Measurements from ENCODE around the gene LAD1. TPM values are rescaled to one million over a fixed set of nuclear protein-coding genes. Genes with fewer than 3 reads are reported as not detected.

LAD1 gene
- total RNA-seq, 1 donor from 2014 or later, result 91.8 TPM

DNA sequence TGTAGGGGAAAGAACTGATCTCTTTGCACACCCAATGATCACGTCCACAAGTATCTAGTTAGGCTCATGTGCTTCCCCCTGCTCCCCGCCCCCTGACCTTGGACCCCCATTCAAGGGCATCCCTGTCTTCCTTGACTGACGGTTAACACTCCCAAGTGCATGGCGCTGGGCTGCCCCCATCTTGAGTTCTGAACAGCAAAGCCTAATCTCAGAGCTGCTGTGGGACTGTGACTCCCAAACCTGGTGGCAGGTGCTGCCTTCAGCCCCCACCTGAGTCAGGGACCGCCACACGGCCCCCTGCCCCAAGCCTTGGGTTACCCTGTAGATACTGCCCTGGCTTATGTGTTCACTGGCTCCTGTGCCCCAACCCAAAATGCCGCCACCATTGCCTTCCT is 21.5 kb upstream of the LAD1 start:
- Histone ChIP-seq H3K4me1 (no peaks in the 10 kb centered on the region), H3K9me3 (no peaks in the 10 kb centered on the region), H3K36me3 (no peaks in the 10 kb centered on the region), H3K4me3 (no peak overlapping the region), H3K27me3 (no peaks in the 10 kb centered on the region), H3K27ac (no peak overlapping the region)
- DNase-seq (ENCODE audit: extremely low spot score in 2 of 2), result no peak
- intact Hi-C loops (cut with DNase I), result no loop called here
- TF ChIP-seq, protein P1, sequence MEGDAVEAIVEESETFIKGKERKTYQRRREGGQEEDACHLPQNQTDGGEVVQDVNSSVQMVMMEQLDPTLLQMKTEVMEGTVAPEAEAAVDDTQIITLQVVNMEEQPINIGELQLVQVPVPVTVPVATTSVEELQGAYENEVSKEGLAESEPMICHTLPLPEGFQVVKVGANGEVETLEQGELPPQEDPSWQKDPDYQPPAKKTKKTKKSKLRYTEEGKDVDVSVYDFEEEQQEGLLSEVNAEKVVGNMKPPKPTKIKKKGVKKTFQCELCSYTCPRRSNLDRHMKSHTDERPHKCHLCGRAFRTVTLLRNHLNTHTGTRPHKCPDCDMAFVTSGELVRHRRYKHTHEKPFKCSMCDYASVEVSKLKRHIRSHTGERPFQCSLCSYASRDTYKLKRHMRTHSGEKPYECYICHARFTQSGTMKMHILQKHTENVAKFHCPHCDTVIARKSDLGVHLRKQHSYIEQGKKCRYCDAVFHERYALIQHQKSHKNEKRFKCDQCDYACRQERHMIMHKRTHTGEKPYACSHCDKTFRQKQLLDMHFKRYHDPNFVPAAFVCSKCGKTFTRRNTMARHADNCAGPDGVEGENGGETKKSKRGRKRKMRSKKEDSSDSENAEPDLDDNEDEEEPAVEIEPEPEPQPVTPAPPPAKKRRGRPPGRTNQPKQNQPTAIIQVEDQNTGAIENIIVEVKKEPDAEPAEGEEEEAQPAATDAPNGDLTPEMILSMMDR (IDR thresholded peaks at IDR 0.05), result no peak
- TF ChIP-seq POLR2A (IDR thresholded peaks at IDR 0.05) (no peak), POLR2AphosphoS5 (IDR thresholded peaks at IDR 0.05; ENCODE audit: insufficient read depth in 1 of 2, low read depth in 1 of 2) (no peak)

DNA sequence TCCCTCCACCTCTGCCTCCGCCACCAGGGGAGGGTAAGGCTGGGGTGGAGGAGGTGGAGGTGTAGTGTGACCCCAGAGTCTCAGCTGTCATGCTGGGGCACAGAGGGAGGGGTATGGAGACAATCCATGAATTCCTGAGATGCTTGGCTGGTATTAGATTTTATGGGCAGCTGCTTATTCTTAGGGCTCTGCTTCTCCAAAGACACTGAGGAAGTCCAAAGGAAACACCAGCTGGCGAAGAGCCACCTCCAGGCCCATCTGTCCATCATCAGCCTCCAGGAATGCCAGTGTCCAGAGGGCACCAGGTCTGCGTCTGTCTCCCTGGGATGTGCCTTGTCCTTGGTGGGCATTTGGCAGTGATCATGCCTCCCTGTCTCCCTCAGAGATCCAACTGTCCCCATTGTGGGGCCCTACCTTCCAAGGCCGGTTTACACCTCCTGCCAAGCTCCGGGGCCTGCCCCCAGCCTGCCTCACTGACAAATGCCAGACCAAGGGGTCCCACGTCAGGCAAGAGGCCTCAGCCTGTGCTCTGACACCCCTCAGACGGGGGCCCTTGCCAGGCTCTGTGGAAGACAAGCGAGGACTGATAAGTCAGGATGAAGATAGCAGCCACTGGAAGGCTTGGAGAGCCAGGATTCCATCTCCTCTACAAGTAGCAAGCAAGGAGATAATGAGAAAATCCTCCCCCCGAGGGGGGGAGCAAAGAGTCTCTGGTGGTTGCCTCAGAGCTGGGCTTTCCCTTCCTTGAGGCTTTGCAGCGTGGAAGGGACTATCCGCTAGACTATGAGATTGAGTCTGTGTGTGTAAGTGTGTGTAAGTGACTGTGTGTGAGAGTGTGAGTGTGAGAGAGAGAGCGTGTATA is 20.9 kb upstream of the LAD1 start:
- Histone ChIP-seq H3K36me3 (no peaks in the 10 kb centered on the region), H3K27ac (no peak overlapping the region), H3K9me3 (no peaks in the 10 kb centered on the region), H3K4me1 (no peaks in the 10 kb centered on the region), H3K27me3 (no peaks in the 10 kb centered on the region), H3K4me3 (no peak overlapping the region)
- intact Hi-C loops (cut with DNase I), result no loop called here
- DNase-seq (ENCODE audit: extremely low spot score in 2 of 2), result no peak
- TF ChIP-seq POLR2AphosphoS5 (IDR thresholded peaks at IDR 0.05; ENCODE audit: insufficient read depth in 1 of 2, low read depth in 1 of 2), result no peak
- no peak for TF ChIP-seq POLR2A (IDR thresholded peaks at IDR 0.05)

DNA sequence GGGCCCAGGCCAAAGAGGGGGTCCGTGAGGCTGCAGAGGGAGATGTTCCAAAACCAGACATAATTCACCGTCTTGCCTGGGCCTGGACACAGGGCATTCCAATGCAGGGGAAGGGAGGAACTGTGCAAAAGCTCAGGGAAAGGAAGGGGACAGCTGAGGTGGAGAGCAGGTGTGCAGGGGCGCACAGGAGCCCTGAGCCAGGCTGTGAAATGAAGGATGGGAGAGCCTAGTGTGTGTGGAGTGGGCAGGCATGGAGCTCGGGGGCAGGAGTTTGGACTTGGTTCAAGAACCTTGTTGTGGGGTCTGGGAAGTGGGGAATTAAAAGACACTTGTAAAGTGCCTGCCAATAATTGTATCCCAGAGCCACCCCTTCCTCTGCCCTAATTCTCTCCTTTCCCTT is 20.1 kb upstream of the LAD1 start:
- H3K9me3 ChIP-seq, result no peaks in the 10 kb centered on the region
- DNase-seq (ENCODE audit: extremely low spot score in 2 of 2), result no peak
- no peaks in the 10 kb centered on the region for H3K36me3 ChIP-seq
- no peak for TF ChIP-seq POLR2AphosphoS5 (IDR thresholded peaks at IDR 0.05; ENCODE audit: insufficient read depth in 1 of 2, low read depth in 1 of 2)
- TF ChIP-seq, protein P1 (IDR thresholded peaks at IDR 0.05), result no peak
- TF ChIP-seq POLR2A (IDR thresholded peaks at IDR 0.05), result no peak
- H3K27ac ChIP-seq, result no peak overlapping the region
- no peak overlapping the region for H3K4me3 ChIP-seq
- no peaks in the 10 kb centered on the region for H3K27me3 ChIP-seq
- intact Hi-C loops (cut with DNase I), result no loop called here
- no peaks in the 10 kb centered on the region for H3K4me1 ChIP-seq

DNA sequence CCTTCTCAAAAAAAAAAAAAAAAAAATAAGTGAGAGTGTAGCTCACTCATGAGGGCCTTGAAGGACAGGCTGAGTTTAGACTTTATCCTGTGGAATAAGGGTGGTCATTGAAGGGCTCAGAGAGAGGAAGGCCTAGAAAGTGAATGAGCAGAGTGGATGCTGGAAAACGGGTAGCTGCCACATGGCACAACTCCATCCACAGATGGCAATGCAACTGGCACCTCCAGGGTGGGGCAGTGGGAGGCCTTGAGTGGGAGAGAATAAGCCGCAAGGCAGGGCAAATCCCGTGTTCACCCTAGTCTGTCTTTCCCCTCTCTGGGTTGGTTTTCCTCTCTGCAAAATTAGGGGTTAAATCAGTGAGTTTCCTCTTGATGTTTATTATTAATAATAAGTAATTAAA is 19.3 kb upstream of the LAD1 start:
- Histone ChIP-seq H3K36me3 (no peaks in the 10 kb centered on the region), H3K27me3 (no peaks in the 10 kb centered on the region), H3K4me3 (no peak overlapping the region), H3K27ac (no peak overlapping the region), H3K9me3 (no peaks in the 10 kb centered on the region), H3K4me1 (no peaks in the 10 kb centered on the region)
- DNase-seq (ENCODE audit: extremely low spot score in 2 of 2), result no peak
- TF ChIP-seq, protein P1 (IDR thresholded peaks at IDR 0.05), result no peak
- no peak for TF ChIP-seq POLR2A (IDR thresholded peaks at IDR 0.05)
- no peak for TF ChIP-seq POLR2AphosphoS5 (IDR thresholded peaks at IDR 0.05; ENCODE audit: insufficient read depth in 1 of 2, low read depth in 1 of 2)
- intact Hi-C loops (cut with DNase I), result no loop called here

DNA sequence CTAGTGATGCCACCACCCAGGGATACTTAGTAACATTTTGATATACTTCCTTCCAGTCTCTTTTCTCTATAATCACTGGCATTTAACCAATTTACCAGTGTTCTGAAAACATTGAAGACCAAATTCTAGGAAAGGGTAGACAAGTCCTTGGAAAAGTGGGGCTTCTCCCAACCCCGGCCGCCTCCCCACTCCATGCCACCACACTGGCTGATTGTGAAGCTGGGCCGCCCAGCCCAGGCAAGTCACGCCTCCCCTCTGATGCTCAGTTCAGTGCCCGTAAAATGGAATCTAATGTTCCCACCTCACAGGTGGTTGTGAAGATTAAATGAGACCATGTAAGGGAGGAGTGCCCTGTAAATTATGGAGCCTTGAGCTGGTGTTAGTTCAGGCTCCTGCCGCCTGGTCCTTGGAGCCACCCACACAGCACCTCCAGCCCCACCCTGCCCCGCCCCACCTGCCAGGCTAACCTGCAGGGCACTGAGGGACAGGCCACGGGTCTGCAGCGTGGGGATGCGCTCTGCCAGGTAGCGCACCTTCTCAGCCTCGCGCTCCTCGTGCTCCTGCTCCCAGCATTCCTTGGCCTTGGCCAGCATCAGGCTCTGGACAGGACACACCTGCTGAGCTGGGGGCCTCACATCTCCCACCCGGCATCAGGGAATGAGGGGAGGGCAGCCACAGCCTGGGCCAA is 15.1 kb upstream of the LAD1 start:
- DNase-seq (ENCODE audit: extremely low spot score in 2 of 2), result no peak
- Histone ChIP-seq H3K36me3 (no peaks in the 10 kb centered on the region), H3K27ac (no peak overlapping the region), H3K27me3 (no peaks in the 10 kb centered on the region), H3K9me3 (no peaks in the 10 kb centered on the region), H3K4me1 (no peaks in the 10 kb centered on the region), H3K4me3 (no peak overlapping the region)
- intact Hi-C loops (cut with DNase I), result no loop called here
- TF ChIP-seq, protein P1 (IDR thresholded peaks at IDR 0.05), result no peak
- TF ChIP-seq POLR2A (IDR thresholded peaks at IDR 0.05), result no peak
- TF ChIP-seq POLR2AphosphoS5 (IDR thresholded peaks at IDR 0.05; ENCODE audit: insufficient read depth in 1 of 2, low read depth in 1 of 2), result no peak

Data from vagina (tissue), 2 donors.